GM23338 (cell line): ENCODE results near the gene CBFA2T2. TPM values are rescaled to one million over a fixed set of nuclear protein-coding genes. Genes with fewer than 3 reads are reported as not detected.

Experiments used
- ATAC-seq: fragments of 200-7000 bp; cut with Tn5 transposase; 3 replicates; pipeline ENCODE4 v1.9.1; 2020
- DNase-seq: peaks from one replicate; pipeline ENCODE4 v3.0.0-alpha.2; 2015; ENCODE audit warnings: low spot score
- H2AFZ ChIP-seq: fragments of 200-600 bp; sonication (generic); 2 replicates; pipeline ENCODE4 v1.8.0; 2016; ENCODE audit warnings: antibody characterized with exemption, mild to moderate bottlenecking, moderate library complexity
- H3F3A ChIP-seq: fragments of 200-600 bp; sonication (generic); replicated peaks from 2 replicates; pipeline ENCODE4 v1.8.0; 2017; ENCODE audit warnings: antibody characterized with exemption, mixed run types, low read depth
- H3K27ac ChIP-seq: fragments of 200-600 bp; sonication (generic); 2 replicates; pipeline ENCODE4 v1.6.1; 2016; ENCODE audit warnings: low read depth
- H3K27me3 ChIP-seq: fragments of 200-600 bp; sonication (generic); 2 replicates; pipeline ENCODE4 v1.8.0; 2016; ENCODE audit warnings: mild to moderate bottlenecking, mixed run types, moderate library complexity; ENCODE audit not compliant: insufficient read depth
- H3K36me3 ChIP-seq: fragments of 200-600 bp; sonication (generic); 2 replicates; pipeline ENCODE4 v1.8.0; 2016; ENCODE audit warnings: mild to moderate bottlenecking; ENCODE audit not compliant: insufficient read depth
- H3K4me1 ChIP-seq: fragments of 200-600 bp; sonication (generic); 2 replicates; pipeline ENCODE4 v1.8.0; 2016; ENCODE audit warnings: mild to moderate bottlenecking, moderate library complexity; ENCODE audit not compliant: insufficient read depth
- H3K4me2 ChIP-seq: fragments of 200-600 bp; sonication (generic); 2 replicates; pipeline ENCODE4 v1.7.1; 2017; ENCODE audit warnings: mixed run types
- H3K4me3 ChIP-seq: fragments of 200-600 bp; sonication (generic); 2 replicates; pipeline ENCODE4 v1.6.1; 2016; ENCODE audit warnings: mixed run types
- H3K79me2 ChIP-seq: fragments of 200-600 bp; sonication (generic); replicated peaks from 2 replicates; pipeline ENCODE4 v1.8.0; 2017; ENCODE audit warnings: mild to moderate bottlenecking; ENCODE audit not compliant: insufficient read depth
- H3K9me2 ChIP-seq: fragments of 200-600 bp; sonication (generic); 2 replicates; pipeline ENCODE4 v1.8.0; 2017; ENCODE audit not compliant: insufficient read depth
- H4K20me1 ChIP-seq: fragments of 200-600 bp; sonication (generic); replicated peaks from 2 replicates; pipeline ENCODE4 v1.8.0; 2017; ENCODE audit warnings: mild to moderate bottlenecking; ENCODE audit not compliant: insufficient read depth
- H3K27ac Mint-ChIP-seq: 2 replicates; pipeline ENCODE4 v1.8.0; 2020; ENCODE audit warnings: inconsistent platforms, mild to moderate bottlenecking, moderate library complexity, mixed read lengths
- H3K27me3 Mint-ChIP-seq: 3 replicates; pipeline ENCODE4 v1.8.0; 2022; ENCODE audit warnings: low read depth, mild to moderate bottlenecking, moderate library complexity, mixed read lengths, inconsistent platforms; ENCODE audit not compliant: insufficient read depth, poor library complexity
- H3K36me3 Mint-ChIP-seq: 3 replicates; pipeline ENCODE4 v1.8.0; 2021; ENCODE audit warnings: low read depth, mild to moderate bottlenecking, inconsistent platforms, moderate library complexity, mixed read lengths
- H3K4me1 Mint-ChIP-seq: 3 replicates; pipeline ENCODE4 v1.8.0; 2020; ENCODE audit warnings: mild to moderate bottlenecking, inconsistent platforms, mixed read lengths
- H3K4me3 Mint-ChIP-seq: 3 replicates; pipeline ENCODE4 v1.8.0; 2021; ENCODE audit warnings: moderate library complexity, mild to moderate bottlenecking, inconsistent platforms, mixed read lengths
- H3K9me3 Mint-ChIP-seq: 3 replicates; pipeline ENCODE4 v1.8.0; 2020; ENCODE audit warnings: moderate library complexity, mild to moderate bottlenecking, inconsistent platforms, mixed read lengths
- CREB1 ChIP-seq: fragments of 250-450 bp; sonication (Bioruptor Pico); IDR thresholded peaks from 2 replicates; pipeline ENCODE4 v1.5.0; 2020; ENCODE audit warnings: low read depth, mild to moderate bottlenecking, moderate library complexity
- CTCF ChIP-seq, 2 experiments: fragments of 200-600 bp in 1 of 2; sonication (generic) in 1 of 2; conservative IDR thresholded peaks; 2 replicates each; pipeline versions ENCODE4 v1.5.1 to v1.6.1; 2016 to 2017; ENCODE audit warnings: antibody characterized with exemption in 2 of 2, low read depth in 2 of 2, mild to moderate bottlenecking in 2 of 2, moderate library complexity in 1 of 2
- EZH2 ChIP-seq: fragments of 200-600 bp; sonication (generic); IDR thresholded peaks from one replicate; pipeline ENCODE4 v1.8.0; 2017; ENCODE audit warnings: antibody characterized with exemption, mild to moderate bottlenecking, low read depth; ENCODE audit not compliant: unreplicated experiment
- STAT1 ChIP-seq: IDR thresholded peaks from one replicate; pipeline ENCODE4 v1.6.1; 2016; ENCODE audit warnings: antibody characterized with exemption; ENCODE audit not compliant: unreplicated experiment
- ZNF114 ChIP-seq: fragments of 250-450 bp; sonication (Bioruptor Pico); IDR thresholded peaks from 2 replicates; pipeline ENCODE4 v1.5.0; 2020; ENCODE audit warnings: mild to moderate bottlenecking, moderate library complexity
- ZNF331 ChIP-seq: fragments of 250-450 bp; sonication (Bioruptor Pico); IDR thresholded peaks from 2 replicates; pipeline ENCODE4 v1.5.0; 2020; ENCODE audit warnings: low read depth, mild to moderate bottlenecking, moderate library complexity
- ZNF462 ChIP-seq: fragments of 250-450 bp; sonication (Bioruptor Pico); IDR thresholded peaks from 2 replicates; pipeline ENCODE4 v1.5.0; 2020; ENCODE audit warnings: mild to moderate bottlenecking, moderate library complexity
- polyA plus RNA-seq: library from polyadenylated mRNA; unstranded; fragments of >200 nt; fragmentation: Nextera tagmentation; extraction: Ambion mirVana; gene quantifications from 2 replicates; pipeline ENCODE4 v1.2.1, GENCODE V29; 2016
- total RNA-seq: library from RNA; depleted of rRNA; stranded (reverse); fragments of >200 nt; shearing (Covaris generic); gene quantifications from 2 replicates; pipeline ENCODE4 v1.2.3, GENCODE V29; 2014
- TF ChIP-seq, protein P1 (sequence below): IDR thresholded peaks from 2 replicates; pipeline ENCODE4 v1.6.1; 2016; ENCODE audit warnings: antibody characterized with exemption

CBFA2T2 gene
- total and polyA plus RNA-seq, 2 experiments from 2014 or later = 12.7 to 15.8 TPM

GRCh38 chr20:33656010-33656782, 166.3 kb downstream of the CBFA2T2 start (continued):
- TF ChIP-seq EZH2 (no peak), STAT1 (no peak), ZNF114 (CRISPR knock-in tag) (no peak), ZNF331 (CRISPR knock-in tag) (no peak), ZNF462 (CRISPR knock-in tag) (no peak), CREB1 (CRISPR knock-in tag) (no peak)

- Mint-ChIP-seq H3K27me3 (peaks cover 11% of the 10 kb centered on the region), H3K4me3 (no peak overlapping the region), H3K36me3 (no peaks in the 10 kb centered on the region; the same call in 2 of the 3 replicates), H3K27ac (no peak overlapping the region), H3K9me3 (no peaks in the 10 kb centered on the region; the same call in 2 of the 3 replicates), H3K4me1 (peaks cover 16% of the 10 kb centered on the region)
- DNase-seq (no peak), ATAC-seq (no peak)
- no peak for TF ChIP-seq CREB1 (CRISPR knock-in tag)
- TF ChIP-seq CTCF (conservative IDR thresholded peaks at IDR 0.05; ENCODE audit: low read depth in 2 of 2) = no peak
- TF ChIP-seq, protein P1, sequence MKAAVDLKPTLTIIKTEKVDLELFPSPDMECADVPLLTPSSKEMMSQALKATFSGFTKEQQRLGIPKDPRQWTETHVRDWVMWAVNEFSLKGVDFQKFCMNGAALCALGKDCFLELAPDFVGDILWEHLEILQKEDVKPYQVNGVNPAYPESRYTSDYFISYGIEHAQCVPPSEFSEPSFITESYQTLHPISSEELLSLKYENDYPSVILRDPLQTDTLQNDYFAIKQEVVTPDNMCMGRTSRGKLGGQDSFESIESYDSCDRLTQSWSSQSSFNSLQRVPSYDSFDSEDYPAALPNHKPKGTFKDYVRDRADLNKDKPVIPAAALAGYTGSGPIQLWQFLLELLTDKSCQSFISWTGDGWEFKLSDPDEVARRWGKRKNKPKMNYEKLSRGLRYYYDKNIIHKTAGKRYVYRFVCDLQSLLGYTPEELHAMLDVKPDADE = no peak
- H3K79me2 ChIP-seq = no peaks in the 10 kb centered on the region
- no peak overlapping the region for H3K27ac ChIP-seq
- H3K36me3 ChIP-seq = no peaks in the 10 kb centered on the region
- no peak overlapping the region for H3K4me3 ChIP-seq
- H3F3A ChIP-seq = no peaks in the 10 kb centered on the region
- H4K20me1 ChIP-seq = no peaks in the 10 kb centered on the region; the same call in 1 of the 2 replicates
- no peaks in the 10 kb centered on the region for H3K27me3 ChIP-seq
- H3K4me1 ChIP-seq = no peaks in the 10 kb centered on the region
- no peaks in the 10 kb centered on the region for H3K9me2 ChIP-seq
- no peak overlapping the region for H3K4me2 ChIP-seq
- H2AFZ ChIP-seq = no peak overlapping the region
Observed at GRCh38 chr20:33656783-33657703, 167.1 kb downstream of the CBFA2T2 start.
